SW480 (cell line): ENCODE results near the gene EEFSEC.

ENCODE experiments used
- DNase-seq: peaks from one replicate; pipeline ENCODE4 v3.0.0-alpha.2; 2016; ENCODE audit warnings: low spot score

The EEFSEC gene

GRCh38 chr3:128412180-128413002 is 259.1 kb downstream of the EEFSEC start:
- no peak for DNase-seq

- no peak for DNase-seq
These were observed 259.7 kb downstream of the EEFSEC start for GRCh38 chr3:128413003-128413370.

- no peak for DNase-seq
These were observed 260.3 kb downstream of the EEFSEC start for GRCh38 chr3:128413413-128414205.

- DNase-seq = peak; percentile 21
These were observed 262.0 kb downstream of the EEFSEC start for GRCh38 chr3:128415200-128415772.

GRCh38 chr3:128415773-128416577 is 262.7 kb downstream of the EEFSEC start:
- DNase-seq = peak; percentile 67

GRCh38 chr3:128416578-128417211 is 263.4 kb downstream of the EEFSEC start:
- peak; percentile 97 for DNase-seq

GRCh38 chr3:128418900-128419299 is 265.6 kb downstream of the EEFSEC start:
- DNase-seq = no peak

GRCh38 chr3:128419311-128419710 is 266.0 kb downstream of the EEFSEC start:
- DNase-seq = no peak

GRCh38 chr3:128420289-128420688 is 267.0 kb downstream of the EEFSEC start:
- no peak for DNase-seq

GRCh38 chr3:128420720-128421438 is 267.6 kb downstream of the EEFSEC start:
- no peak for DNase-seq

GRCh38 chr3:128421439-128421836 is 268.2 kb downstream of the EEFSEC start:
- DNase-seq = no peak

- DNase-seq = no peak
These were observed 268.7 kb downstream of the EEFSEC start for GRCh38 chr3:128421966-128422365.

GRCh38 chr3:128422762-128423524 is 269.7 kb downstream of the EEFSEC start:
- no peak for DNase-seq

GRCh38 chr3:128423525-128424147 is 270.4 kb downstream of the EEFSEC start:
- no peak for DNase-seq

GRCh38 chr3:128424508-128425069 is 271.3 kb downstream of the EEFSEC start:
- peak; percentile 90 for DNase-seq

- DNase-seq = peak; percentile 57
These were observed 272.0 kb downstream of the EEFSEC start for GRCh38 chr3:128425142-128425845.

- DNase-seq = no peak
These were observed 272.5 kb downstream of the EEFSEC start for GRCh38 chr3:128425846-128426127.

- DNase-seq = peak; percentile 63
These were observed 273.0 kb downstream of the EEFSEC start for GRCh38 chr3:128426128-128426921.
